ENCODE data around the gene RPS6KB2. TPM values are rescaled to one million over a fixed set of nuclear protein-coding genes. Genes with fewer than 3 reads are reported as not detected.
"Not testable (repeated sequence)": the region's sequence is repeated elsewhere in the genome, so short reads cannot be mapped to it uniquely, and the experiment has no call there.

Gene RPS6KB2
- total RNA-seq, 2 donors from 2014 or later, result 35.5 to 44.6 TPM

DNA sequence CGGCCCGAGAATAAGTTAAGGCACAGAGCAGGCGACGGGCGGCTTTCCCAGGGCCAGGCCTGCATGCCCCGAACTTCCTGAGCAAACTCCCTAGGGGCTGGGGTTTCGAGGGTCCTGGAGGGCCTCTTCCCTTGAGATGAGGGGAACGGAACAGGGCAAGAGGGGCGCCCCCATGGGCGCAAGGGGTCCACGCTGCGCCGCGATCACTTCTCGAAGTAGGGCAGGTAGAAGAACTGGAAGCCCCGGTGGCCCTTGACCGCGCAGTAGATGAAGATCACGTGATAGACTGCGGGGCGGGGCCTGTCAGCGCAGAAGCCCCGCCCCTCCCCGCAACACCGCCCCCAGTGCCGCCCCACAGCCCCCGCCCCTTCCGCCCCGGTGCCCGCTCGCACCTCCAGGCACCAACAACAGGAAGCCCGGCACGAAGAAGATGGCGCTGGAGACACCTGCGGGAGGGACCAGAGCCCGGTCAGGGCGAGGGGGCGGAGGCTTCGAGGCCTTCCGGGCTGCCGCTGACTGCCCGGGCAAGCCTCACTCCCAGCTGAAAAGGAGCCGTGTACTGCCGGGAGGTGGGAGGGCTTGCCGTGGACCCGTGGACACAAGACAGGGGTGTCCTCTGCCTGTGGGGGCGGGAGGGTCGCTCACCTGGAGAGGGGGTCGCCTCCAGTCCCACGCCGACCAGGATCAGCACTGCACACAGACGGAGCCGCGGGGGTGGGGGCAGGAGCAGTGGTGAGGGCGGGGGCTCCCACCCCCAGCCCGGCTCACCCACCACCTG, 36.3 kb downstream of the RPS6KB2 start:
- DNase-seq (ENCODE audit: low spot score), result peak; percentile 75
- peaks cover 0 to 38% of the 10 kb centered on the region in 2 donors for H3K4me1 ChIP-seq
- no peaks in the 10 kb centered on the region for H3K36me3 ChIP-seq
- peak overlapping the region; percentile 42 to 66 for H3K4me3 ChIP-seq
- no peaks in the 10 kb centered on the region for H3K27me3 ChIP-seq
- H3K27ac ChIP-seq, result peak overlapping the region; percentile 91 to 92
- TF ChIP-seq, protein P1, sequence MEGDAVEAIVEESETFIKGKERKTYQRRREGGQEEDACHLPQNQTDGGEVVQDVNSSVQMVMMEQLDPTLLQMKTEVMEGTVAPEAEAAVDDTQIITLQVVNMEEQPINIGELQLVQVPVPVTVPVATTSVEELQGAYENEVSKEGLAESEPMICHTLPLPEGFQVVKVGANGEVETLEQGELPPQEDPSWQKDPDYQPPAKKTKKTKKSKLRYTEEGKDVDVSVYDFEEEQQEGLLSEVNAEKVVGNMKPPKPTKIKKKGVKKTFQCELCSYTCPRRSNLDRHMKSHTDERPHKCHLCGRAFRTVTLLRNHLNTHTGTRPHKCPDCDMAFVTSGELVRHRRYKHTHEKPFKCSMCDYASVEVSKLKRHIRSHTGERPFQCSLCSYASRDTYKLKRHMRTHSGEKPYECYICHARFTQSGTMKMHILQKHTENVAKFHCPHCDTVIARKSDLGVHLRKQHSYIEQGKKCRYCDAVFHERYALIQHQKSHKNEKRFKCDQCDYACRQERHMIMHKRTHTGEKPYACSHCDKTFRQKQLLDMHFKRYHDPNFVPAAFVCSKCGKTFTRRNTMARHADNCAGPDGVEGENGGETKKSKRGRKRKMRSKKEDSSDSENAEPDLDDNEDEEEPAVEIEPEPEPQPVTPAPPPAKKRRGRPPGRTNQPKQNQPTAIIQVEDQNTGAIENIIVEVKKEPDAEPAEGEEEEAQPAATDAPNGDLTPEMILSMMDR (IDR thresholded peaks at IDR 0.05), result no peak
- no peaks in the 10 kb centered on the region for H3K9me3 ChIP-seq

DNA sequence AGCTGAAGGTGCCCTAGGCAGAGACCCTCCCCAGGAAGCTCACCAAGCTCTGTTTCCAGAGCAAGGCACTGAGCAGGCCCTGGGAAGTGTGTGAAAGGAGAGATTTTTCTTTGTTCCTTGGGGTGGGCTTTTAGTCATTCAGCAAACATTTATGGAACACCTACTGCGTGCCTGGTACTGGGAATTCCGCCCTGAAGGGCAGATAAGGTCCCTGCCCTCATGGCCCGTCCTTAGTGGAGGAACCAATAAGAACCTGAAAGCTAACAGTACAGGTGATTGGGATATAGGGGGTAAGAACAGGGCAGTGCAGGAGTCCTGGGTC, 36.9 kb downstream of the RPS6KB2 start:
- Histone ChIP-seq H3K27ac (peak overlapping the region; percentile 91 to 92), H3K27me3 (no peaks in the 10 kb centered on the region), H3K36me3 (no peaks in the 10 kb centered on the region), H3K4me3 (peak overlapping the region; percentile 42 to 66), H3K9me3 (no peaks in the 10 kb centered on the region), H3K4me1 (peaks cover 0 to 42% of the 10 kb centered on the region in 2 donors)
- TF ChIP-seq, protein P1 (IDR thresholded peaks at IDR 0.05), result no peak
- DNase-seq (ENCODE audit: low spot score), result no peak

DNA sequence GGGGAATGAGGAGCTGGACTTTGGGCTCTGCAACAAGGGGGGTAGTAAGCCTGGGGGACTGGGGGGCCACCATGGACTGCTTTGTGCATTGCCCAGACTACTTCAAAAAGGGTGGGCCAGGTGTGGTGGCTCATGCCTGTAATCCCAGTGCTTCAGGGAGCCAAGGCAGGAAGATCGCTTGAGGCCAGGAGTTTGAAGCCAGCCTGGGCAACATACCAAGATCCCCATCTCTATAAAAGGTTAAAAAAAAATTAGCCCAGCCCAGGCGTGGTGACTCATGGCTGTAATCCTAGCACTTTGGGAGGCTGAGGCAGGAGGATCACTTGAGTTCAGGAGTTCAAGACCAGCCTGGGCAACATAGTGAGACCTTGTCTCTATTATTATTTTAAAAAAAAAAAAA, 37.2 kb downstream of the RPS6KB2 start:
- not testable (repeated sequence) for H3K4me3 ChIP-seq; H3K27me3 ChIP-seq; DNase-seq (ENCODE audit: low spot score); H3K9me3 ChIP-seq; H3K36me3 ChIP-seq
- Histone ChIP-seq H3K27ac (peak overlapping the region; percentile 91 to 92), H3K4me1 (peaks cover 0 to 42% of the 10 kb centered on the region in 2 donors)

DNA sequence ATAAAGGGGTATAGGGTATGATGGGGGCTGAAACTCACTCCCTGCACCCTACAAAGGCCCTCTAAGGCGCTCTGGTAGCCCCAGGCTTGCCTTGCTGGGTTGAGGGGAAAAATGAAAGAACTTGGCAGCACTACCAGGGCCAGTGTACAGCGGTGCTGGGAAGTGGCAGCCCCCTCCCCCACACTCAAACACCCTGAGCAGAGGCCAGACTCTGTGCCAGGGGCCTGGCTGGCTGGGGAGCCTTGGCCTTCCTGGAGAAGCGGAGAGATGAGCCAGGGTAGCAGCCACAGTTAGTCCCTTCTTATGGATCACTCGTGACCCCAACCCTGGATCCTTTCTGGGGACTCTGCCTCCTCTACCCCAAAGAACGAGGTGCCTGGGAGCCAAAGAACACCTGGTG, 38.1 kb downstream of the RPS6KB2 start:
- Histone ChIP-seq H3K36me3 (no peaks in the 10 kb centered on the region), H3K9me3 (no peaks in the 10 kb centered on the region), H3K4me1 (peaks cover 0 to 42% of the 10 kb centered on the region in 2 donors), H3K4me3 (no peak overlapping the region), H3K27ac (peak overlapping the region in 1 of 2 donors; percentile 0), H3K27me3 (no peaks in the 10 kb centered on the region)
- TF ChIP-seq, protein P1 (IDR thresholded peaks at IDR 0.05), result no peak
- DNase-seq (ENCODE audit: low spot score), result no peak

DNA sequence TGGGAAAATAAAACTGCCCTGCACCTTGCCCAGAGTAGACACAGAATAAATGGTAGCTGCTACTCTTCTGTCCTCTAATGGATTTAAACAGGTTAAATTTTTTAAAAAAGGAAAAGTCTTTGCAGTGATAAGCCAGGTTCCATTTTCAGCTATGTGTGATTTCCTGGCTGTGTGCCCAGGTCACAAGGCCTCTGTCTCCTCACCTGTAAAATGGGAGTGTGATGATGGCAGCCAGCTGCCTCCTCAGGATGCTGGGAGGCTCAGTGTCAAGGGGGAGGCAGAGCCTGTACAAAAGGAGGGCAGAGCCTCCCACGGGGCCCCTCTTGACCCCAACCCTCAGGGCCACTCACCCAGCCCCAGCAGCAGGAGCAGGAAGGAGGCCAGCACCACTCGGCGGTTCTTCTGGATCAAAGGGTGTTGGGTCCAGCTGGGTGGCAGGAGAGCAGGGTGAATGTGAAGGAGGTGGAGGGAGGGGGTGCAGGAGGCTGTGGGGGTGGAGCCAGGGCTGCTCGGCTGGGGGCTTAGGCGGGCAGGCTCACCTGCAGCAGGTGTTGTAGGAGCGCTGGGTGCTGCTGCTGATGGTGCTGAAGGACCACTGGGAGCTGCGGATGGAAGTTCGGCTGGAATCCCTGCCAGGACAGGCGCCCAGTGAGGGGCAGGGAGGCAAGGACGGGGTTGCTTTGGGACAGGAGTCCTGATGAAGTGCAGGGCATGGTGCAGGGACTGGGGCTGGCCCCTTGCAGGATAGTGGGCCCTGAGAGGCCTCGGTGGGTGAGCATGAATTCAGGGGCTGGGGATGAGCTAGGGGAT, 38.9 kb downstream of the RPS6KB2 start:
- DNase-seq (ENCODE audit: low spot score), result no peak
- no peak overlapping the region for H3K27ac ChIP-seq
- peaks cover 0 to 42% of the 10 kb centered on the region in 2 donors for H3K4me1 ChIP-seq
- no peaks in the 10 kb centered on the region for H3K9me3 ChIP-seq
- TF ChIP-seq, protein P1 (IDR thresholded peaks at IDR 0.05), result no peak
- H3K36me3 ChIP-seq, result no peaks in the 10 kb centered on the region
- no peaks in the 10 kb centered on the region for H3K27me3 ChIP-seq
- H3K4me3 ChIP-seq, result no peak overlapping the region

DNA sequence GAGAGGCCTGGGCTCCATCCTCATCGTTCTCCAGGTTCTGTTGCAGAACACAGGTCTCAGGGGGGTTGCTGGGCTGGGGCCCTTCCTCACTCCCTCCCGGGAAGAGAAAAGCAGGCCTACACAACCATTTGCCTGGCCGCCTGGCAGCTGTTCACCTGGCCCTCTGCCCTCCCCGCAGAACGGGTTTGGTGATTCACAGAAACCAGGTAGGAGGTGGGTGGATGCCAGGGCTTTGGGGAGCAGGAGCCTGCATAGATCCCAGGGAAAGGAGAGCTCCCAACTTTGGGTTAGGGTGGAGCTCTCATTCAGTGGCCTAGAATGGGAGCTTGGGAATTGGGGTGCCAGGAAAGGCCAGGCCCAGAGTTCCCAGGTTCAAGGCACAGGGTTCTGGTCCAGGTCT, 39.8 kb downstream of the RPS6KB2 start:
- Histone ChIP-seq H3K4me1 (peaks cover 0 to 42% of the 10 kb centered on the region in 2 donors), H3K27ac (peak overlapping the region; percentile 88 to 89)

More for the DNA sequence above, 39.8 kb downstream of the RPS6KB2 start:
- TF ChIP-seq, protein P1 (IDR thresholded peaks at IDR 0.05), result no peak
- Histone ChIP-seq H3K9me3 (no peaks in the 10 kb centered on the region), H3K36me3 (no peaks in the 10 kb centered on the region), H3K27me3 (no peaks in the 10 kb centered on the region), H3K4me3 (peak overlapping the region; percentile 72 to 90)
- no peak for DNase-seq (ENCODE audit: low spot score)
